ENCODE measurements around the gene DSE.

The DSE gene

DNA sequence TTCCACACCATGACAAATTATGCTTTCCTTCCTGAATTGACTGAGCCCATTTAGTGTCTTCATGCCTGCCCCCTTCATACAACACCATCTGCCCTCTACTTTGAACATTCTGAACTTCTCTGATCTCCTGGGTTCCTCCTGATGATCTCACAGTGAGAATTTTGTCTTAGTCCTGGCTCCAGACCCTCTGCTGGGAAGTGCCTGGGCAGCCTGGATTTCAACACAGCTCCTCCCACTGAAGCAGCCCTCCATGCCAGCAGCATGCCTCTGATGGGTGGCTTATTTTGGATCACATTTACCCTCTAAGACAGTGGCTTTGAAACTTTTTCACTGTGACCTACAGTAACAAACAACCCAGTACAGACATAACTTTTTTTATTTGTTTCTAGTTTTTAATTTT is 41.5 kb downstream of the DSE start:
- DNase-seq (ENCODE audit: low spot score), result no peak

GRCh38 chr6:116413357-116413756 is 42.6 kb downstream of the DSE start:
- DNase-seq (ENCODE audit: low spot score), result no peak

DNA sequence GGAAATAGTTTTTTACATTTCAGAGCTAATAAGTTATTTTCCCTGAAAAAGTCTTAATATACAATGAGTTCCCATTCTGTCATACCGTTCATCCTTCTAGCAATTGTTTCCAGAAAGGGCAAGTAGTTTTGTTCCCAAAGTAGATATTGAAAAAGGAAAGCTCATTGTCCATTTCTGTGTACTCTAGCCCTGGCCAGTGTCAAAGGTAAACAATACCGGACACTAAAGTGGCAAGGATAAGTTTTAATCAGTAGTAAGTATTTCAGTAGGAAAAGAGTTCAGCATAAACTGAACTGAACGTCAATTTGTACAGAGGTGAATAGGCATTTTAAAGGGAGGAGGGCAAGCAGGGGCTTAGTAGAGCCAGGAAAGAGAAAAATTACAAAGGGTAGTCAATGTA is 46.9 kb downstream of the DSE start:
- DNase-seq (ENCODE audit: low spot score), result no peak

DNA sequence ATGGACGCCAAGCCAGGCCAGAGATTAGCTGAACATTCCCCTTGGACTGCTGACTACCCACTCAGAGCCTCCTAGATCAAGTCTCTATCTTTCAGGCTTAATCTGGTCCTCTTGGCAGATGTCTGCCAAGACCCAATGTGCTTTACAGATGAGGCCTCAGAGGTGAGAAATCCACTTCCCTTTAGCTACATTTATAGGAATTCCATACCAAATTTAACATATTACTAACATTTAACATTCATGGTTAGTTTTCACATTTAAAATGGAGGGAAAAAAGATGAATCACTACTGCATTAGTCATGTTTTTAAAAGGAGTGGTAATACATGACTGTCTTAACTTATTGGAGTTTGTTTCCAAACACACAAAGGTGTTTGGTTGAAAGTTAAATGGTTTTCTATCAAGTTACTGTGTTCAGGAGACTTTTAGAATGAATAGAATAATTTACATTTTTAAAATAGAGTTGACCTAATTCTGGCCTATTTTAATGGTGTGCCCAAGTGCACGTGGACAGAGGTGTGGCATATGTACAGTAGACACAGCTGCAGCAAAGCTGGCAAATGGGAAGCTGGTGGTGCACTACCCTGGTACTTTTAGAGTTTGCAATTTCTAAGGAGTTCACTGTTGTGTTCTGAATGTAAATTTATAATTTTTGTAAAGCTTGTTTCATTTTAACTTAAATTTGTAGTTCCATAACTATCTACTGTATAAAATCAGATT is 48.5 kb downstream of the DSE start:
- DNase-seq (ENCODE audit: low spot score), result no peak

DNA sequence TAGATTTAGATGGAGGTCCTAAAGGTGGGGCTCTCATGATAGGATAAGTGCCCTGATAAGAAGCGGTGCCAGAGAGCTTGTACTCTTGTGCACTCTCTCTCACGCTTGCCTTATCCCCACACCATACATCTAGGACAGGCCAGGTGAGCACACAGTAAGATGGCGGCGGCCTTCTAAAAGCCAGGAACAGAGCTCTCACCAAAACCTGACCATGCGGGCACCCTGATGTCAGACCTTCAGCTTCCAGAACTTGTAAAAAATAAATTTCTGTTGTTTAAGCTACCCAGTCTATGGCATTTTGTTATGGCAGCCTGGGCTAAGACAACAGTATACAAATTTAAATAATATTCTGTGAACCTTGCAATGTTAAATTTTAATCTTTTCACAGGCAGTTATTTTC is 49.6 kb downstream of the DSE start:
- no peak for DNase-seq (ENCODE audit: low spot score)

DNA sequence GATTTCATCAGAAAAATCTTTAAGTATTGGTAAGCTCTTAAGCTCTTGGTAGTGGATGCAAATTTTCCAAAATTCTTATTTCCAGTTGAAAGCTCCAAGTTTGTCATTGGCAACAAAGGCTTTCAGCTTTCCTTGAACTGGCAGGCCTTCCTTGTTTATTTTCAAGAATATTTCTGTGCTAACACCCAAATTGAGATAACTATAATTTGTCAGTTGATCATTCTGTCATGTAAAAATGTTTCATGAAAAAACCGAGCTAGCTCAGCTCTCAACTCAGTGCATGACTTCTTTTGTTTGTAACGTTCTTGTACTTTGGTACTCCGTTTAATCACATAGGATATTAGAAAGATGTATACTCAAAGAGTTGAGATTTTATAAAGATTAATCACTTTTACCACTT is 51.5 kb downstream of the DSE start:
- DNase-seq (ENCODE audit: low spot score), result no peak

DNA sequence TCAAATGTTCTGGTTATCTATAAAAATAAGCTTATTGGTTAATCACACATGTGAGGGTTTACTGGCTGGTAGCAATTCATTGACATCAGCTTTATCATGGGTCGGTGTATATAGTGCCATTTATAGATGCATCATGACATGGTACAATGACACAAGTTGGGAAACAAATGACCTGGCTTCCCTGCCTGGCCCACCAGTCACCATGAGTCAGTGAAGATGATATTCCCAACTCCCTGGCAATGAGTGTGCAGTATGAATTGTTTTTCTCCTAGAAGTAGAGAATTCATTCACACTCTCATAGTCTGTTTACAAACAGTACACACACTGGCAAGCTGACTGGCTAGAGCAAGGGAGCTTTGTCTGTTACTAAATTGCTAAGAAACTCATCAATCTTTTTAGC is 53.3 kb downstream of the DSE start:
- no peak for DNase-seq (ENCODE audit: low spot score)

GRCh38 chr6:116426551-116426950 is 55.8 kb downstream of the DSE start:
- DNase-seq (ENCODE audit: low spot score), result no peak

DNA sequence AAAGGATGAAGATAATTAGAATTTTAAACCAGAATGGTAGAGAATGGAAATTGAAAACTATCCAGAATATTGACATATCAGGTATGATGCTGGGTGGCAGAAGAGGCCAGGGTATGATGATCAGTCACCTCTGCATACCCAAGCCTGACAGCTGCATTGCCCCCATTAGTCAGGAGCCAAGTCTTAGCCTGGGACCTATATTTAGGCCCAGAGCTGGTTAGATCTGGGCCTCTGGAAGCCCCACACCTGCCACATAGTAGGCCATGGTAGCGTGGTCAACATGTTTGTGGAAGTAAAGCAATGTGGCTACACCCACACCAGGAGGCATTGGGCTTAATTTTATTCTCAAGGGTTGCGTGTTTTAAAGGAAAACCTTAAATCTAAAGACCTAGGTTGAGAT is 58.4 kb downstream of the DSE start:
- no peak for DNase-seq (ENCODE audit: low spot score)

- DNase-seq (ENCODE audit: low spot score), result no peak
These were observed 60.1 kb downstream of the DSE start for GRCh38 chr6:116430860-116431259.

DNA sequence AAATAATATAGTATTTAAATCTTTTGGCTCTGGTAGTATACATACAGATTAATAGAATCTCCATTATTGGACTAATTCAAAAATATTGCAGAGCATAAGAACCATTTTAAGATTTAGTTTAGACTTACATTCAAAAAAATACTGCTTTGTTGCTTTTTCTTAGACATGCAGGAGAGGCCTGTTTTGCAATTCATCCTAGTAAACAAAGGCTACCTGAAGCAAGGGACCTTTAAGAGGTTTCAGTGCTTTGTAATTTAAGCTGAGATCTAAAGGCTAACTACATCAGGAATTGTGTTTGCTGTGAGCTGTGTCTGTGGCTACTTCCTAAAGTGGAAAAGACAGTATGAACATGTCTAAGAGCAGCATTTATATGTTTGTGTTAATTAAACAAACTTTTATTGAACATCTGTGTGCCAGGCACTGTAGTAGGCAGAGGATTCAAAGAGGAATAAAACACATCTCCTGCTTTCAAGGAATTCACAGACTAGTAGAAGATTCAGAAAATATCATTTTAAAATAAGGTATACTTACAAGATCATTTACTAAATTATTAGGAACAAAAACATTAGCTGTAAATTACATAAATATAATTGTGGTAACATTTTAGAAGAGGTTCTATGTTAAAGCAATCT is 61.3 kb downstream of the DSE start:
- DNase-seq (ENCODE audit: low spot score), result no peak

- no peak for DNase-seq (ENCODE audit: low spot score)
These were observed 62.5 kb downstream of the DSE start for GRCh38 chr6:116433206-116433712.

- no peak for DNase-seq (ENCODE audit: low spot score)
These were observed 63.4 kb downstream of the DSE start for GRCh38 chr6:116434056-116434725.

DNA sequence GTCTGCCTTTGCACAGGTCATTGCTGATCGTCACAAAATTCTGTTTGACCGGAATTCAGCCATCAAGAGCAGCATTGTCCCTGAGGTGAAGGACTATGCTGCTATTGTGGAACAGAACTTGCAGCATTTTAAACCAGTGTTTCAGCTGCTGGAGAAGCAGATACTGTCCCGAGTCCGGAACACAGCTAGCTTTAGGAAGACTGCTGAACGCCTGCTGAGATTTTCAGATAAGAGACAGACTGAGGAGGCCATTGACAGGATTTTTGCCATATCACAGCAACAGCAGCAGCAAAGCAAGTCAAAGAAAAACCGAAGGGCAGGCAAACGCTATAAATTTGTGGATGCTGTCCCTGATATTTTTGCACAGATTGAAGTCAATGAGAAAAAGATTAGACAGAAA is 65.8 kb downstream of the DSE start:
- DNase-seq (ENCODE audit: low spot score), result no peak

DNA sequence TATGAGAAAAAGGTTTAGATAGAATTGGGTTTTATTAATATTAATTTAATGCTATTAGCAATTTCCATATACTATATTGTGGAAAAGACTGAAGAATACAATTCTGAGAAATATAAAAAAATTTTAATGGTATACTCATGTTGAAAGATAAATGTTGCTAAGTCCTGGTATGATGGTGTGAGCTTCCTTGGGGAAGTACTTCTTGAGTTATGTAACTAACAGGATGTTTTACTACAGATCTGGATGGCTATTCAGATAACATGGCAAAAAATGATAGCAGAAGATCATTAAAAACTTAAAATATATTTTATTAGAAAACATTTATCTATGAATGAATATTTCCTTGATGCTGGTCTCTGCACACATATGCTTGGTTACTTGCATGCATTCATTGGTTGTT is 66.9 kb downstream of the DSE start:
- no peak for DNase-seq (ENCODE audit: low spot score)

DNA sequence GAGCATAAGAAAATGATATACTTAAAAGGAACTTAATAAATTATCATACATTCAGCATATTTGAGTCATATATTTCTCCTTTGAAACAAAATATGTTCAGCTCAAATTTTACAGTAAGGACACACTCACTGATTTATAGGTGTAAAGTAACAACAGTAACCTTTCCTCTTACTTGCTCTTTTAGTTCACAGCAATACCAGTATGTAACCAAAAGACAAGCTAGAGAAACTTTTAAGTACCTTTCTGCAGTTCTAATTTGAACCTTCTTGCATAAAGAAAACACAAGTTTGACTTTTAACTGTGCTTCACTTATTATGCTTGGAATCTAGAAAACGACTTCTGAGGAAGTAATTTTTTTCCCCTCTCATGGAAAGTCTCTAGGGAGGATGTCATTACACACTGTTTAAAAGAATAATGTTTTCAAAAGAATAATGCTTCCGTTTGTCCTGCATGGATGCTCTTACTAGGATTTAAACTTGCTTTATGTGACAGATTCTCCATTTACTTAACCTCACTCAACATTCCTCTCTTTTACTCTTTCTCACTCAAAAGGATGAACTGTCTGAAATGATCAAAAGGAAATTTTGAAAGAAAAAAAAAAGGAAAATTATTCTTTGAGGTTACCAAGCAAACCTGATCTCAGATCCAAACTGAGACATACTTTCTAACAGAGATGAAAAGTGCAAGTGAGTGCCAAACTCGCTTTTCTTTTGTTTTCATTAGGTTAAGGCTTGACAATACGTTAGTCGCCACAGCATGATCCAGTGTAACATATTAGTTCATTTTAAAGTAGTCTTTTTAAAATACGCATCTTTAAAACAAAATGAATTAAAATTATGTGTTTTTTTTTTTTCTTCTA is 68.1 kb downstream of the DSE start:
- no peak for DNase-seq (ENCODE audit: low spot score)

DNA sequence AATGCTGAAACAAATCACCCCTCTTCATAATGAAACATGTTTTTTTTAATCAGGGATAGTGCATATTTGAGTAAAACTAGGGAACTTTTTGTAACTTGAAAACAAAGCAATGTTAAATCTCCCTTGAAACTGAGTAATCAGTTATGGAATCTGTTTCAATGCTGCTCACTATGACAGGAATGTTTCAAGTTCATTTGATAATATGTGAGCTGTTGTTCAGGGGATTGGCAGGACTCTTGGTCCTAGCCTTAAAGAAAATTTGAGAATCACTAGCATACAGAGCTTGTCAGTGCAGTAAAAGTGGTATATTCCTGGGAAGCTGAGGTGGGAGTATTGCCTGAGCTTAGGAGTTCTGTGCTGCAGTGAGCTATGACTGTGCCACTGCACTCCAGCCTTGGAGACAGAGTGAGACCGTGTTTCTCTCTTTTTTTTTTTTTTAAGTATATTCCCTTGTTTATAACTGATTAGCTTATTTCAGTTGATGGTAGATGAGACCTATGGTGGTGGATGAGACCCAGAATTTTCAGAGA is 68.8 kb downstream of the DSE start:
- no peak for DNase-seq (ENCODE audit: low spot score)

- no peak for DNase-seq (ENCODE audit: low spot score)
These were observed 72.4 kb downstream of the DSE start for GRCh38 chr6:116443105-116443504.

DNA sequence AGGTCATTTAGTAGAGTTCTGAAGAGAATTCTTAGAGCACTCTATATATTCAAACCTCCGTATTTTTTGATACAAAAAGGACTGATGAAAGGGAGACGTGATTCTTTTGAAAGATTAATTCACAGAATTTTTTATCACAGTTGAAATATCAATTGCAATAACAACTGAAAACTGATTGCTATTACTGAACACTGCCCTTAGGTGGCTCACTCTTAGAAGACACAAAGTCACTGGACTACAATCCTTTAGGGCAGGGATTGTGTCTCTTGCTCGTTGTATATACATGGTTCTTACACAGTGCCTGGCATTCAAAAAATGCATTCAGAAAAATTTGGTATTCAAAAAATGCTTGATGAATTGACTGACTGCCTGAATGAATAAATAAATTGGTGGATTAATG is 73.3 kb downstream of the DSE start:
- DNase-seq (ENCODE audit: low spot score), result peak; percentile 37

- no peak for DNase-seq (ENCODE audit: low spot score)
These were observed 73.8 kb downstream of the DSE start for GRCh38 chr6:116444575-116444974.

GRCh38 chr6:116445102-116445501 is 74.4 kb downstream of the DSE start:
- no peak for DNase-seq (ENCODE audit: low spot score)

- DNase-seq (ENCODE audit: low spot score), result peak; percentile 48
These were observed 75.7 kb downstream of the DSE start for GRCh38 chr6:116446399-116446798.

All from LoVo (cell line).